DMS79 (cell line): Measurements from ENCODE around the gene NENF.

Experiments used
- DNase-seq: peaks from one replicate; lab custom pipeline; 2025; lab: John Stamatoyannopoulos, UW

NENF gene

DNA sequence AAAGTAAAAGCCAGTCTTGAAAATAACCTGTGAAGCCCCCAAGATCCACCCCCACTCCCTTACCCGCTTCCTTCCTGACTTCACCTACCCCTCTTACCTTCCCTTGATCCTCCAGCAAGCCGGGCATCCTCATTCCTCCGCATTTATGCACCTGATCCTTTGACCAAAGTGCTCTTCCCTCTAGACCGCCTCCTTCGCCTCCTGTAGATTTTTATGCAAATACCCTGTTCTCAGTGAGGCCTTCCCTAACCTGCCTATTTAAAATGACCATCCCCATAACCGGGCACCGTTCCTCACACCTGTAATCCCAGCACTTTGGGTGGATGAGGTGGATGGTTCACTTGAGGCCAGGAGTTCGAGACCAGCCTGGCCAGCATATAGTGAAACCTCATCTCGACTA, 1.1 kb upstream of the NENF start:
- DNase-seq, result no peak

DNA sequence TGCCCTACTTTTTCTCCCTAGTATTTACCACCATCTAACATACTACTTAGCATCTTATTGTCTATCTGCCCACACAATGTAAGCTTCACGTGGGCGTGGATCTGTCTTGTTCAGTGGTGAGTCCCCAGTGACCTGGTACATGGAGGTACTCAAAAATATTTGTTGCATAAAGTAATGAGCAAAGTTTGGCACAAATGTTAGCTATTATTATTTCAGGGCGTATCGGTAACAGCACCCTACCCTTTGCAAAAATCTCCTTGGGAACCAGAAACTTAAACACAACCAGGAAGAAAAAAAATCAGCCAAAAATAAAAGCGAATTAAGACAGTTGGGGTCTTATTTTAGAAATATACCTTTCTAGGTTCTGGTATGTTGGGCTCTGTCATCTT, 454 bp upstream of the NENF start:
- DNase-seq, result no peak

DNA sequence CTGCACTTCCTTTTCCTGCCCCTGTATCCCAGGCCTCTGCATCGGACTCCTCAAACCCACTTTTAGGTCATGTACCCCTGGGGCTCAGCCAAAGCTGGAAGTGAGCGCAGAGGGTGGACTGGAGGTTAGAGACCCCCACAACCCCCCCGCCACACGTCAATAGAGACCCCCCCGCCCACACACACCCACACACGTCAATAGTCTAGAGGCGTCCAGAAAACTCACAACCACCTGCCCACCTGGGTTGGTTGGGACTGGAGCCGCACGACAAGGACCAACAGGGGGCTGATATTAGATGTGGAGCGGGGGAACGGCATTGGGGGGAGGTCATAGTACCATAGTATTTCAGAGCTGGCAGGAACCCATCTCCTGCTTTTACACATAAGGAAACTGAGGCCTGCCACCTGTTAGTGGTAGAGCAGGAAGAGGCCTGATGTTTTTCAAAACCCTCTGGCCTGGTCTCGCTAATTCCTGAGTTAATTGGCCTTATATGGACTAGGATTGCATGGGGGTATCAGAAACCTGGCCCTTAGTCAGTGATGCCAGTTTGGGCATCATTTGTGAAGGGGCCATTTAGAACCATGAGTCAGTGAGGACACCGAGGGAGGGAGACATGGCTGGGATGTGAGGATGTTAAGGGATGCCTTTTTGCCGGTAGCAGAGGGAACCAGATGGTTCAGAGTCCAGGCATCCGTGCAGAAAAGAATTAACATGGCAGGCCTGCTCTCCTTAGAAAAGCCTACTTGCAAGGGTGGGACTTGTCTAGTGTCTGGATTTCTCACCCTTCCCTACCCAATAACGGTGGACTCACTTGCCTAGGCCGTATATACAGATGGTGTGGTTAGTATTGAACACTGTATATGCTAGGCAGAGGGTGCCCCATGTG, 1.1 kb downstream of the NENF start:
- no peak for DNase-seq

DNA sequence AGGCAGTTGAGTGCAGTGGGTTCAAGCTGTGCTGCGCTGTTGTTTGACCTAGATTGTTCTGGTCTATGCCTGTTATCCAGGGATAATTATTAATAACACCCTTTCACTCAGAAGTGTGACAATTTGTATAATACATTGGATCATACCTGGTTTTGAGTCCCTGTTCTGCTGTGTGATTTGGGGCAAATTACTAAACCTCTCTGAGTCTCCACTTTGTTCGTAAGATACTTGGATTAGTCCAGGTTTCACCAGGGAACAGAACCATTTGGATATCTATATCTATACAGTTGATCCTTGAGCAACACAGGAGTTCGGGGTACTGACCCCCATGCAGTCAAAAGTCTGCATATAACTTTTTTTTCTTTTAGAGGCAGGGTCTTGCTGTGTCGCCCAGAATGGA, 2.3 kb downstream of the NENF start:
- DNase-seq, result no peak

DNA sequence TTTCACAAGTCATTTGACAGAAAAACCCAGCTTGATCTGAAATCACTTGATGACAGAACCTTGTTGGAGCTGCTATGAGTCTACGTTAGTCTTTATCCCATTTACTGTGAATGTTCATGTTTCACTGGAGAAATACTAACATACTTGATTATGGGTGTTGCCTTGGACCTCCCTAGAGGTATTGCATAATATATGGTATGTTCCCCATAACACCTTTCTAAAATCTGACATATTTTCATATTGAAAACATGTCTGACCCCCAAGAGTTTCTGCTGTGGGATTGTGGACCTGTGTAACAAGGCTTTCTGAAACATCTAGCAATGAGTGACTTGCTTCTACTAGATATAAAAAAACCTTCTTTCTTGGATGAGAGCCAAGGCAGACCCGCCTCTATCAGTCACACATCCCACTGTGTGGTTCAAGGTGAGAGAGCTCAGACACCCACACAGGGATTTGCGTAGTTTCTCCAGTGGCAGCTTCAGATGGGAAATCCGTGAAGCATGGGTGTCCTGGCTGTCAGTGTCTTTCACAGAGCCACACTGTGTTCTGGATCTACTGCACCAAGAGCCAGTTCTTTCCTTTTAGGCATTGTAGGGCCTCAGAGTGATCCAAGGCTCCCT, 4.6 kb downstream of the NENF start:
- no peak for DNase-seq

DNA sequence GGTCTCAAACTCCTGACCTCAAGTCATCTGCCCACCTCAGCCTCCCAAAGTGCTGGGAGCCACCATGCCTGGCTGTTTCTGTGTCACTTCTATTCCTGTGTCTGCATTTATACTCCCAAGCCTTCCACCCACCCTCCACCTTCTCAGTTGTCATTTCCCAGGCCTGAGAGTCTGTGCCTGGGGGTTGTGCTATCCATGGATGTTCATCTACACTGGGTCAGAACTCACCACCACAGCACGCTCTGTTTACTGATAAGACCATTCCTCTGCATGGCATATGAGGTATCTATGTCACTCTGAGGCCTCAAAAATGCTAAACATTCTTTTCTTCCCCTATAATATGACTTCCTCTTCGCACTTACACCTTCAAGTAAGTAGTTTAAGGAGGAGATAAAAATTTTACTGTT, 6.1 kb downstream of the NENF start:
- DNase-seq, result no peak

DNA sequence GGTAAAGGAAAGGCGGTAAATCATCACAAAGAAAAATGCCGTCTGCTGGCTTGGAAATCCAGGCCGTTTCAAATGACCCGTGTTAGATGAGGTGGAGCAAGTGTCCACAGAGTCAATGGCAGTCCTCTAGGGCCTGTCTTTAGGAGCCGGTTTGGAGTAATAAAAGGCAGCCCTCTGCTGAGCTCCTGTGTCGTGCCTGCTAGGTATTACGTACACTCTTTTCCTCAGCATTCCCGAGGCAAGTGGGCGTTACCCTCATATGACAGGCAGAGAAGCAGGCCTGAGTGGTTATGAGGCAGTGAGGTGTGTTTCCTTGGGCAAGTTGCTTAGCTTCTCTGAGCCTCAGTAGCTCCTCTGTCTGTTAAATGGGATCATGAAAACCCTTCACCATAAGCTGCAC, 7.7 kb downstream of the NENF start:
- DNase-seq, result no peak

DNA sequence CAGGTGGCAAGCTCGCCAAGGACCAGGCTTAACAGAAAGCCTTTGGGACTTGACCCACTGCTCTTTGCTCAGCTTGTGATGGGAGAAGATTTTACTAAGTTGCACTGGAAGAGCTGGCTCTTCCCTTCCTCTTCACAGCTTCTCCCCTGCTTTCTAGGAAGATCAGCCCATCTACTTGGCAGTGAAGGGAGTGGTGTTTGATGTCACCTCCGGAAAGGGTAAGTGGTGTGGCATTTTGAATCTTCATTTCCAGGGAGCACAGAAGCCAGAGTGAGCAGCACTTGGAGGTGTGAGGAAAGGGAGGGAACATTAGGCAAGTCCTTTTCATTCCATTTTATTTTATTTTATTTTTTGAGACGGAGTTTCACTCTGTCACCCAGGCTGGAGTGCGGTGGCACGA, 9.7 kb downstream of the NENF start:
- no peak for DNase-seq

DNA sequence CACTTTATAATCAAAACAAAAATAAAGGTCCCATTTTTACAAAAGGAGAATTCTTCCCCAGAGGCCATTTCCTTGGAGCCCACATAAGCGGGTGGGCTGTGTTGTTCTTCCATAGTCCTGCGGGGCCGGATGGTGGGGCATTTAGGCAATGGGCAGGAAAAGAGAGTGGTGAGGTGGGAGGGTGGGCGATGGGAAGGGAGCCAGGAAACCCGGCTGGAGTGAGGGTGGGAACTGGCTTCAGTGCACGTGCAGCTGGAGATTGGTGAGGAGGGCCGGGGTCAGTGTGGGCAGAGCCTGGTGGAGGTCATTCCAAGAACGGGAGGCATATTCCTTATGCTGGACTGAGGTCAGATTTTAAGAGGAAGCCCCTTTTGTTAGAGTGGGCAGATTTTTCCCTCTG, 13.6 kb downstream of the NENF start:
- no peak for DNase-seq

DNA sequence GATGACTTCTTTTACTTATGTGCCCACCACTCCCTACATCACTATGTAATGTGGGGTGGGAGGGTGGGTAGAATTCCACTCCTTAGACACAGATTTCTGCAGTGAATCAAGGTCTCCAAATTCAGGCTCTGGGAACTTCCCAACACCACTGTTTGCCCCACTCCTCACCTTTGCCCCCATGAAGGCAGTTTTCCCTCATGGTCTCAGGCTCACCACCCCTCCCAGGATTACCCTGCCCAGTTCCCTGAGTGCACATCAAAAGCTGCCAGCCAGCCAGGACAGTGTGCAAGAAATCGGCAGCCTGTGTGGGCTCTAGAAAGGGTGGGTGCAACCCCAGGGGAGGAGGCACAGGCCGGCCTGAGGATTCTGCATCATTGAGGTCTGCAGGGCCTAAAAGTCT, 14.8 kb downstream of the NENF start:
- DNase-seq, result no peak

DNA sequence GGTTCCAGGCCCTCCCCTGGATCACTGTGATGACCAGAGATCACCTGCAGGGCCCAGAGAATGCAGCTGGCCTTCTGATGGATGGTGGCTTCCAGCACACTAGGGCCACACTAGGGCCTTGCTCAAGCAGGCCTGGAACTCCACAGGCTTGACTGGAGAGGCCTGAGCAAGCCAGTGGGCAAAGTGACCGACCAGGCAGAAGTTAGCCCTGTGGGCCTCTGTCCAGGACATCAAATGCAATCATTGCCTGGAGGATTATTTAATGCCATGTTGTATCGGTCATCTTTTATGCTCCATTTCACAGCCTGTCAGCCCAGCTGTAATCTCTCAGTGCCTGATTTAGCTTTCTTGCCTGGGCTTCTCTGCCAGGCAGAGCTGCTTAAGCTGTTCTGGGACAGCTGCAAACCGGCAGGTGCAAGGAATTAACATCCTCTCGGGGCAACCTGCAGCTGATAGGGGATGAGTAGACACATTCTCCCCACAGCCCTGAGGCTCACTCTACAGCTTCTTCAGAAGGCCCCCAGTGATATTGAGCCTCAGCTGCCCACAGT, 17.7 kb downstream of the NENF start:
- DNase-seq, result no peak

DNA sequence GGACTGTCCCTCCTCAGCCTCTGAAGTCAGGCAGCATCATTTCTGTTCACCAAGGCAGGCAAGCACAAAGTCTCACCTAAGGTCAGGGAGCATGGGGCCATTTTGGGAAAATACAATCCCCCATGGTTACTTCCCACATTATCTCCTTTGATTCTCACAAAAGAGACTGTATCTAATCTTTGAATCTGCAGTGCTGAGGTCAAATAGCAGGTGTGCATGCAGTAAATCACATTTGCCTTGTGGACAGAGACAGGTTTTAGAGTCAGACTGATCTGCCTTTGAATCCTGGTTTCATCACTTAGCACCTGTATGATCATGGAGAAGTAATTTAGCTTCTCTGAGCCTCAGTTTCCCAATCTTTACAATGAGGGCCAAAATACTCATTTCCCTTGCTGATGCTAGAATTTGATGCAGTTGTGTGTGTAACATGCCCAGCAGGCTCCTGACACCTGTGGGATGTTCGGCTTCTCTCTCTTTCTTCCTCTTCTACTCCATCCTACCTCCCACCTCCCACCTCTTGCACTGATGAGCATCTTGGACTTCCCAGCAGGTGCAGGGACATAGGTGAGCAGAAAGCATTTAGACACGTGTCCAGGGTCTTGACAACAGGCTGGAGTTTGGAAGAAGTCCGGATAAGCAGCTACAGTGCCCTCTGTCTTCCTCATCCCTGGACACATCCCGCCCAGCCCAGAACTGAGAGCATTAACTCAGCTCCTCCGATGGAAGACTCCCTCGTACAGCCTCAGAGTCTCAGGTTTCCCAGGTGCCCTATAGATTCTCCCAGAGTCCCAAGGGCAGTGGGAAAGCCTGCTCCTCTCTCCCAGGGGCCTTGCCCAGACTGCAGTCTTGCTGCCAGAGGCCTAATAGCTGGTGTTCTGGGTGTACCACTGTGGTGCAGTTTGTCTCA, 18.9 kb downstream of the NENF start:
- DNase-seq, result no peak

DNA sequence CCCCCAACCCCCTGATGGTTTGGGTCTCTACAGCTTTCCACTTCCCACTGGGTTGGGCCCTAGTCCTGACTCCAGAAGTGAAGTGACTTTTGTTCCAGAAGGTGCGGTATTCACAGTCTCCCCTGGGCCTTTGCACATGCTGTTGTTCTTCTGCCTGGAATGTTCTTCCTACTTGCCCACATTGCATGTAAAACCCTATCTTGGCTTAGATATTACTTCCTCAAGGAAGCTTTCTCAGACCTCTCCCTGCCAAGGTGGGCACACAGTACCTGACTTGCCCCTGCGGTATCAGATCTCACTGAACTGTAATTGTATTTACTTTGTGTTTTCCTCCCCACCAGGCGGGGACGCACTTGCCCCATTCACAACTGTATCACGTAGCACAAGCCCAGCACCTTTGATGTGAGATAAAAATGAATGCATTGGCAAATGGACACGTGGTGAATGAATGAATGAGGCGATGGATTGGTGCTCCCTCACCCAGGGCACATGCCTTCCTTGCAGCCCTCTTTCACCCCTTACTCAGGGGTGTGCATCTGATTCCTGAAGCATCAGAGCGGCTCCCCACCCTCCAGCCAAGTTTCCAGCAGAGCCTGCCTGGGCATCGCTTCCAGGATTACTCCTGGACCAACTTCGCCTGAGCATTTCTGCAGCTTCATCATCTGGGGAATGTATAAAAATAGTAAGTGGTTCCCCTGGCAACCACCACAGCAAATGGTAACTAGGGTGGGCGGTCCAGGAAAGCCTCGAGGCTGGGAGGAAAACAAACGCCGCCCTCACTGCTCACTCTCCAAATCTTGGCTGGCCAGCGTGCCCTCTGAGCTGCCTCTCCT, 19.8 kb downstream of the NENF start:
- no peak for DNase-seq

DNA sequence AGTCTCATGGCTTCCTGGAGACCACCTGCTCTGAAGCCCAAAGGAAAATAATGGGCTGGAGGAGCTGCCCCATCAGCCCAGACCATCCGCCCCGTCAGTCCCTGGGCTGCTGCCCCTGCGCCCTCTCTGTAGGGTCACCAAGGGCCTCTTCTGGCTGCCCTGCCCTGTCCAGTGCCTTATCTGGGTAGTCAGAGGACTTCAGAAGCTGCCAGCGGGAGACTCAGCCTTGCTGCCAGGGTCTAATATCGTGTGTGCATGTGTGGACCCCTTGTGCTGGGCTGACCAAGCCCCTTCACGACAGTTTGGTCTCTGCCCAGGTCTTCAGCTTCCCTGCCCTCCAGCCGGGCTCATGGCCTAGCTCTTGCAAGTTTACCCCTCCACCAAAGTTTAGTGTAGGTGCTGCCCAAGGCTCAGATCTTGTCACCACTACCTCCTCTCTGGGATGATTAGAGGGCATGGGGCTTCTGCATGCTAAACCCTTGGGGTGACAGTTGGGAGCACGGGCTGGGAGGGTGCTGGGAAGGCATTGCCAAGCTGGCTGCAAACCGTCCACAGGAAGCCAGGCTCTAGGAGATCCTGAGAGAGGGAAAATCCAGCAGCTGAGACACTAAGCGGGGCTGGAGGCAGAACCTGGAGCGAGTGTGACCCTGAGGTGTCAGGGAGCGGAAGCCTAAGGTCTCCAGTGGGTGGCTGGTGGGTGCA, 20.6 kb downstream of the NENF start:
- DNase-seq, result no peak

DNA sequence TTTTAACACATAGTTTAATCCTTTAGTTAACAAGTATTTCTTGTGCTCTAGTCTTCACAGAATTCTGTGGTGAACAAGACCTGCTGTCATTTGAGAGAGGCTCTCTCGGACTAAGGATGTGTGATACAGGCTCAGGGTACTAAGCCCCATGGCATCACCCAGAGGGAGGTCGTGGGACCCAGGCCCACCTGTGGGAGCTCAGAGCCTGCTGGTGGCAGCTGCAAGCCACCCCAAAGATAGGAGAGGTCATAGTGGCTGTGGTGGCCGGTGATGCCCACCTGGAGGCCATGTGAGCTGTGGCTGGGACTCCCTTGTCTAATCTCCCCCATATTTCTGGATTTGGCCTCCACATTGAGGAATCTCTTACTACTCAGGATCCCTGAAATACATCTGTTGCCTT, 22.0 kb downstream of the NENF start:
- no peak for DNase-seq

DNA sequence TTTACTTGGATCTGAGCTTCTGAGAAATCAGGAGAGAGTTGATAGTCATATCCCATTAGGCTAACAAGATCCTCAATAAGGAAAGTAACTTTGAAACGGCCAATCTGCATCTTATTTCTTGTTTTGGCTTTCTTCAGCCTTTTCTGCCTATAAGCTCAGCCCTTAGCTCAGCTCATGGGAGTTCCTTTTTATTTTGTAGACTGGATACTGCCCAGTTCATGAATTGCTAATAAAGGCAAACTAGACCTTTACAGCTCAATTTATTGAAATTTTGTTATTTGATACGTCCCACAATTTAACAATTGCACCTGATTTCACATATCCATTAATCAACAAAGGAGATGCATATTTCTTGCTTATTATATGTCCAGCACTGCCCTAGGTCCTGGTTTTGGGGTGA, 22.7 kb downstream of the NENF start:
- DNase-seq, result no peak

DNA sequence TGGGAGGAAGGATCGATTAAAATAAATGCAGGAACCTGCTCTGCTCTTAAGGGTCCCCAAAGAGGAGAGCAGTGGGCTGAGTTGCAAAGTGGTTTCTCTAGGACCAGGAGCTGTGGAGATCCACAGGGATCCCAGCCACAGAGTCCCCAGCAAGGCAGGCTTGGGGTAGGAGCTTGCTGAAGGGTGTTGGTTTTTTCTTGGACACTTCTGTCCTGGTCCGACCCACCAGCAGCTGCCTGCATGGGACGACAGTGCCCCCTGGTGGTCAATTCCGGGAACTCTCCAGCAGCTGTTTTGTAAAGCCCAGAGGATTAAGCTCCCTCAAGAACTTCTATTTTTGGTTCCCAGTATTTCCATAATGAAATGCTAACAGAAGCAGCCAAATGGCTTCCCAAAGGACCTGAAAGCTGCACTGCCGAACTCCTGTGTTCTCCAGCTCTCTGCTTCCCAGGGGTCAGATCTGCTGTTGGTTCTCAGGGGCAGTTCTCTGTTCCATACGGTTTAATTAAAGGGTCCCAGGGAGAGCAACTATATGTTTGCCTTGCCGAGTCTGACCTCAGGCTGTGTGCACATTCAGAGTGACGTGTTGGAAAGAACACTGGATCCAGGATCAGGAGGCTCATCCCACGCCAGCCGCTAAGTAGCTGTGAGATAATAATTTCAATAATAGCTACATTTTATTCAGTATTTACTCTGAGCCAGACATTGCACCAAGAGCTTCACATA, 23.2 kb downstream of the NENF start:
- DNase-seq, result peak; percentile 27

DNA sequence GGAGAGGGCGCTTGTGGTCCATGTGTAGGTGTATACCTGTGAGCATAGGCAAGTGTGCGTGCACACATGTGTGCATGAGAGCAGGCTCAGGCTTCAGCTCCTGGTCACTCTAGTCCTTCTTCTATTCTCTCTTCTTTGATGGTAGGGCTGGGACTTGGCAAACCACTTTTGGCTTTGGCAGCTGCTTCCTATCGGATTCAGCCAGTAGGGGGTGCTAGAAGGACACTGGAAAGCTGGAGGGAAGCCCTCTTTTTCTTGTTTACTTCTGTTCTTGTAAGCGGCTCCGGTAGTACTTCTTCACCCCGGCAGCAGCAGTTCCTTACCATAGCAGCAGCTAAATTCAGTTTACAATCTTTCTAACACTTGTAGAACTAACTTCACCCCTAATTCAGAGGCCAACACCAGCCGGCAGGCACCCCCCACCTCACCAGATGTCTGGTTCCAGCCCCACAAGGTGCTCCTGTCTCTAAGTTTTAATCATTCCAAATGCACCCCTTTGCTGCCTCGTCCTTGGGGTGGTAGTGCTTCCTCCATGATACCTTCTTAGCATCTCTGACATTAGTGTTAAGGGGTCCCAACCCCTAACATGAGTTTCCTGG, 25.1 kb downstream of the NENF start:
- DNase-seq, result peak; percentile 21

DNA sequence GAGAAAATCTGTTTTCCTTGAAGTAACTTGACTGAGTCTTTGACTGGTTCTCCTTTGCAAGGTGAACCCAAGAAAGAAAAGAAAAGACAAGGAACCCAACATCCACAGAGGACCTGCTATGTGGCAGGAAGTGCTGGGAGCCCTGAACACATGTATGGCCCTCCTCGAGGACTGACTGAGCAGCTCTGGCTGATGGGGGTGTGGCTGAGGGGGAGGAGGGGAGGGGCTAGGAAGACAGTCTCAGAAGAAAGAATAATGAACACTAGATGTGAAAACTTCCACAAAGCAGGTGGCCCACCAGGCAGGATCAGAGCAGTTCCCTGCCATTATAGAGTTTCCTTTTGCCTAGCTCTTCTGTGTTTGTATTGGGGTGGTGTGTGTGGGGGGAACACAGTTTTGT, 26.1 kb downstream of the NENF start:
- no peak for DNase-seq

DNA sequence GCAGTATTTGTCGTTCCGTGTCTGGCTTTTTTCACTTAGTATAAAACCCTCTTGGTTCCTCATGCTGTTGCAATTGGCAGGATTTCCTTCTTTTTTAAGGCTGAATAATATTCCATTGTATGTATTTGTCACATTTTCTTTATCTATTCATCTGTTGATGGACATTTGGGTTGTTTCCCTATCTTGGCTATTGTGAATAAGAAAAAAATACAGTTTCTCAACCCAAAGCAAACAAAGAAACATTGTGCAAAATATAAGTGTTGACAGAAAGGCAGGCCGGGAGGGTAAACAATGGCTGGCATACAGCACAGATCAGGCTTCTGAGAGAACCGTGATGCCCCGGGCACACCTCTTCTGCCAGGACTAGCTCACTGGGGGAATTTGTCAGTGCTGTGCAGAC, 26.9 kb downstream of the NENF start:
- DNase-seq, result no peak
